HG03066 (cell line): ENCODE results near the gene PPEF1.

Experiments used
- ATAC-seq: cut with Tn5 transposase; IDR thresholded peaks from one replicate; pipeline ENCODE4 v1.9.1; 2021; ENCODE audit warnings: low read depth; ENCODE audit not compliant: unreplicated experiment

The PPEF1 gene

DNA sequence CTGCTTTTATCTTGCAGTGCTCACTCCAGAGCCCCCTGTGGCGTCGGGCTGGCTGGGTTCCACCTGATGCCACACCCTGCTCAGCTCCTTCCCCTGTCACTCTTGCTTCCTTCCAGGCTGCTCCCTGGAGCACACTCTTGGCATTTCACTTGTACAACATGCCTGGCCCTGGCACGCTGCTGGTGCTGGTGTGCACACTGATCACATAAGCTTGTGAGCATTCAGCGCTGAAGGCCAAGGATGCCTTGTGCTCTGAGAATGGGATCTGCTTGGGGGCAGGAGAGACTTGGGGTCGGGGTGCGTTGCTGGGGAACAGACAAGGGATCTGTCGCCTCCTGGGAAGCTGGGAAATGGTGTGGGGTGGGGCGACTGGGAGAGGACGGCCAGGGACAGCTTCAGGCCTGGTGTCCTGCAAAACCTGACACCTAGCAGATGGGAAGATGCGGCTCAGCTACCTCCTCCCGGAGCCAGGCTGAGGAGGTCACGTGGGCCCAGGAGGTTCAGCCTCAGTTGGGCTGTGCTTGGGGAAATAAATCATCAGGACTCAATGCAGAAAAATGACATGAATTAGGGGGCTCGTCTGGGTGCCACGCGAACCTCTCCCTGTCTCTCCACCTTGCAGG lies 167.9 kb downstream of the PPEF1 start:
- no peak for ATAC-seq

- ATAC-seq: no peak
These were observed 170.0 kb downstream of the PPEF1 start for GRCh38 chrX:18877469-18877868.
